Omental fat pad (tissue), 4 donors: ENCODE measurements around the gene CYP27A1. TPM values are rescaled to one million over a fixed set of nuclear protein-coding genes. Genes with fewer than 3 reads are reported as not detected.

Experiments used
- ATAC-seq: fragments of 150-250 bp; one replicate; pipeline ENCODE4 v1.9.1; 2016; ENCODE audit warnings: mild to moderate bottlenecking, moderate library complexity; ENCODE audit not compliant: low FRiP score
- DNase-seq: peaks from one replicate; pipeline ENCODE4 v3.0.0-alpha.2; 2019; ENCODE audit warnings: low spot score
- CTCF ChIP-seq, 3 donors: fragments of 450-650 bp; IDR thresholded peaks; one replicate each; pipeline ENCODE4 v1.5.1; 2016 to 2017; ENCODE audit warnings: antibody characterized with exemption in 3 of 3, mild to moderate bottlenecking in 3 of 3, moderate library complexity in 2 of 3
- total RNA-seq, 4 donors: library from RNA; depleted of rRNA; stranded (reverse); fragments of >200 nt; gene quantifications; one replicate each; pipeline ENCODE4 v1.1.0, GENCODE V29; 2016

Gene CYP27A1
- total RNA-seq, 4 donors from 2014 or later, result 22.6 to 89.0 (median 35.9) TPM

GRCh38 chr2:218744615-218745014 lies 37.3 kb upstream of the CYP27A1 start:
- TF ChIP-seq CTCF (IDR thresholded peaks at IDR 0.05), result no peak
- ATAC-seq, result no peak

GRCh38 chr2:218745160-218745558 lies 36.8 kb upstream of the CYP27A1 start:
- DNase-seq (no peak), ATAC-seq (no peak)
- TF ChIP-seq CTCF (IDR thresholded peaks at IDR 0.05), result no peak

More at GRCh38 chr2:218744615-218745014, 37.3 kb upstream of the CYP27A1 start:
- DNase-seq, result no peak

- no peak for ATAC-seq
- TF ChIP-seq CTCF (IDR thresholded peaks at IDR 0.05), result no peak
- DNase-seq, result no peak
These were observed 36.1 kb upstream of the CYP27A1 start for GRCh38 chr2:218745559-218746469.

GRCh38 chr2:218746470-218746795 lies 35.5 kb upstream of the CYP27A1 start:
- DNase-seq, result no peak
- no peak for ATAC-seq
- no peak for TF ChIP-seq CTCF (IDR thresholded peaks at IDR 0.05)

- no peak for DNase-seq
- no peak for ATAC-seq
These were observed 35.0 kb upstream of the CYP27A1 start for GRCh38 chr2:218746960-218747359.

GRCh38 chr2:218748741-218749441 lies 33.1 kb upstream of the CYP27A1 start:
- no peak for TF ChIP-seq CTCF (IDR thresholded peaks at IDR 0.05)
- DNase-seq (no peak), ATAC-seq (no peak)

More at GRCh38 chr2:218746960-218747359, 35.0 kb upstream of the CYP27A1 start:
- TF ChIP-seq CTCF (IDR thresholded peaks at IDR 0.05), result no peak
